ENCODE results near the gene NFAM1.

NFAM1 gene

GRCh38 chr22:42452916-42453315 lies 20.7 kb upstream of the NFAM1 start:
- Histone ChIP-seq H3K4me3 (ENCODE audit: insufficient read depth, low read length, poor library complexity, severe bottlenecking) (no peak overlapping the region), H3K27ac (ENCODE audit: low read depth, low read length) (no peak overlapping the region), H3K79me2 (ENCODE audit: insufficient read depth, low read length) (no peaks in the 10 kb centered on the region), H3F3A (ENCODE audit: insufficient read depth) (no peaks in the 10 kb centered on the region), H3K9me2 (replicated peaks; ENCODE audit: insufficient read depth, low read length) (no peaks in the 10 kb centered on the region), H3K9ac (ENCODE audit: low read length) (no peak overlapping the region), H3K27me3 (ENCODE audit: low read length) (no peaks in the 10 kb centered on the region), H3K4me2 (ENCODE audit: low read depth, low read length, poor library complexity, severe bottlenecking) (no peak overlapping the region), H3K9me3 (ENCODE audit: insufficient read depth, low read length) (no peaks in the 10 kb centered on the region), H4K20me1 (ENCODE audit: low read depth, low read length) (no peaks in the 10 kb centered on the region), H2AFZ (ENCODE audit: low read depth, low read length, severe bottlenecking) (no peak overlapping the region), H3K36me3 (ENCODE audit: low read length) (no peaks in the 10 kb centered on the region)
- no peak for TF ChIP-seq EZH2phosphoT487 (conservative IDR thresholded peaks at IDR 0.05; ENCODE audit: low read length)
- no peak for TF ChIP-seq CTCF (IDR thresholded peaks at IDR 0.05; ENCODE audit: insufficient read depth, low read length, poor library complexity, severe bottlenecking)

DNA sequence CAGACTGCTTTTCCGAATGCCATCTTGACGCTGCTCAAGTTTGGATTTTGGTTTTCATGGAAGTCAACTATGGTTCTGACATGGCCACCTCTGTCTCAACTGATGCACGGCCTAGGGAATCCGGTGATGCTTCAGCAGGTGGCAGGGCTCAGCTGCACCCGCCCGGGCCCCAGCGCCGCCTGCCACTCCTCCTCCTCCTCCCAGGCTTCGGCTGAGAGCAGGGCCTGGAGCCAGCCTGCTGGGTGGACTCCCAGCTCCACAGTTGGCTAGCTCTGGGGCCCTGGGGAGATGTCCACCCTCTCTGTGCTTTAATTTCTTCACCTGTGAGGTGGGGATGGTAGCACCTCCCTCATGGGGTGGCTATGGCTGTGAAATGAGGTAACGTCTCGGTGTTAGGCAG lies 20.3 kb upstream of the NFAM1 start:
- no peak for TF ChIP-seq CTCF (IDR thresholded peaks at IDR 0.05; ENCODE audit: insufficient read depth, low read length, poor library complexity, severe bottlenecking)
- no peak for TF ChIP-seq EZH2phosphoT487 (conservative IDR thresholded peaks at IDR 0.05; ENCODE audit: low read length)
- no peak overlapping the region for H3K9ac ChIP-seq (ENCODE audit: low read length)
- no peak overlapping the region for H3K4me2 ChIP-seq (ENCODE audit: low read depth, low read length, poor library complexity, severe bottlenecking)
- no peaks in the 10 kb centered on the region for H3K79me2 ChIP-seq (ENCODE audit: insufficient read depth, low read length)
- no peak overlapping the region for H2AFZ ChIP-seq (ENCODE audit: low read depth, low read length, severe bottlenecking)
- H3K4me3 ChIP-seq (ENCODE audit: insufficient read depth, low read length, poor library complexity, severe bottlenecking), result no peak overlapping the region
- H3F3A ChIP-seq (ENCODE audit: insufficient read depth), result no peaks in the 10 kb centered on the region
- no peak overlapping the region for H3K27ac ChIP-seq (ENCODE audit: low read depth, low read length)
- H4K20me1 ChIP-seq (ENCODE audit: low read depth, low read length), result no peaks in the 10 kb centered on the region
- H3K27me3 ChIP-seq (ENCODE audit: low read length), result no peaks in the 10 kb centered on the region
- H3K36me3 ChIP-seq (ENCODE audit: low read length), result no peaks in the 10 kb centered on the region
- H3K9me3 ChIP-seq (ENCODE audit: insufficient read depth, low read length), result no peaks in the 10 kb centered on the region
- no peaks in the 10 kb centered on the region for H3K9me2 ChIP-seq (replicated peaks; ENCODE audit: insufficient read depth, low read length)

DNA sequence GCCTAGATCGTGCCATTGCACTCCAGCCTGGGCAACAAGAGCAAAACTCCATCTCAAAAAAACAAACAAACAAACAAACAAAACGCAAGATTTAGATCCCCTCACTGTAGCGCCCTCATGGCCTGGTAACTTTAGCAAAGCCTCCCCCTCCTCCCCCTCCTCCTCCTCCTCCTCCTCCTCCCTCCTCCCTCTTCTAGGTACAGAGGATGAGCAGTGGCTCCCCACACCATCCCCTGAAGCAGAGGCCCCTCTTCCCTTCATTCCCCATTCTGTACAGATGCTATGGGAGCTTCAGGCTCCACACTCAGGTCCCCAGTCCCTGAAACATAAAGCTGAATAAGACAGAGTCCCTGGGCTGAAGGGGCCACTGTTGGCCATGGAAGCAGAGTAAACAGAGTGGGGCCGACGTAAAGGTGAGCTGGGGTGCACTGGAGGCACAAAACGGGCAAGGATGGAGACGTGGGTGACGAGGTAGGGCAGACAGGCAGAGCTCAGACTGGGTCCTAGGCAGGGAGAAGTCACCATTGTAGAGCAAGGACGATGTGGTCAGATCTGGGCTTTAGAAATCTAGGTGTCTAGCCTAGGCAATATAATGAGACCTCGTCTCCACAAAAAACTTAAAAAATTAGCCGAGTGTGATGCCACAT lies 19.4 kb upstream of the NFAM1 start:
- Histone ChIP-seq H3K27me3 (ENCODE audit: low read length) (no peaks in the 10 kb centered on the region), H3K9ac (ENCODE audit: low read length) (no peak overlapping the region), H3K4me2 (ENCODE audit: low read depth, low read length, poor library complexity, severe bottlenecking) (no peak overlapping the region), H3K9me3 (ENCODE audit: insufficient read depth, low read length) (no peaks in the 10 kb centered on the region), H3K4me3 (ENCODE audit: insufficient read depth, low read length, poor library complexity, severe bottlenecking) (no peak overlapping the region), H3K9me2 (replicated peaks; ENCODE audit: insufficient read depth, low read length) (no peaks in the 10 kb centered on the region), H4K20me1 (ENCODE audit: low read depth, low read length) (no peaks in the 10 kb centered on the region), H3K36me3 (ENCODE audit: low read length) (no peaks in the 10 kb centered on the region), H2AFZ (ENCODE audit: low read depth, low read length, severe bottlenecking) (no peak overlapping the region), H3K27ac (ENCODE audit: low read depth, low read length) (no peak overlapping the region), H3K79me2 (ENCODE audit: insufficient read depth, low read length) (no peaks in the 10 kb centered on the region), H3F3A (ENCODE audit: insufficient read depth) (no peaks in the 10 kb centered on the region)
- TF ChIP-seq EZH2phosphoT487 (conservative IDR thresholded peaks at IDR 0.05; ENCODE audit: low read length), result no peak
- TF ChIP-seq CTCF (IDR thresholded peaks at IDR 0.05; ENCODE audit: insufficient read depth, low read length, poor library complexity, severe bottlenecking), result no peak
